RWPE1 (cell line): ENCODE data around the gene USF1.
A peak's percentile ranks its signal among the peaks of the same experiment; 100 is the strongest.

ENCODE experiments used
- CTCF ChIA-PET: fragments of 350-600 bp; sonication (Branson Sonifier 250); formaldehyde crosslinking; extraction: SDS; loops from one replicate; lab custom pipeline; 2021; lab: Yijun Ruan, JAX
- POLR2A ChIA-PET: fragments of 400-600 bp; formaldehyde crosslinking; extraction: SDS; loops from one replicate; lab custom pipeline; 2020; ENCODE audit warnings: antibody characterized with exemption; ENCODE audit not compliant: low non-redundant PET; lab: Yijun Ruan, JAX
- DNase-seq: peaks from one replicate; pipeline ENCODE4 v3.0.0; 2012; ENCODE audit warnings: low spot score
- H3K27ac ChIP-seq: fragments of 450-650 bp; 2 replicates; pipeline ENCODE4 v1.5.1; 2017
- CTCF ChIP-seq: fragments of 450-650 bp; conservative IDR thresholded peaks from 2 replicates; pipeline ENCODE4 v1.5.1; 2017; ENCODE audit warnings: low read depth, mild to moderate bottlenecking

USF1 gene

GRCh38 chr1:161081519-161081918 lies 35.7 kb upstream of the USF1 start:
- CTCF ChIA-PET, result interaction anchor here (1.8 kb wide), 1 partner anchor 16 kb away, joined by 4 read pairs; no protein-coding TSS in a partner anchor
- H3K27ac ChIP-seq, result peak overlapping the region; percentile 80
- no peak for DNase-seq
- TF ChIP-seq CTCF, result no peak
- POLR2A ChIA-PET, result no interaction called here

GRCh38 chr1:161080441-161081405 lies 34.9 kb upstream of the USF1 start:
- DNase-seq, result no peak
- peak overlapping the region; percentile 80 for H3K27ac ChIP-seq
- no peak for TF ChIP-seq CTCF
- POLR2A ChIA-PET, result no interaction called here
- CTCF ChIA-PET, result interaction anchor here (0.5 to 1.8 kb wide), 3 partner anchors 17 to 177 kb away, joined by 3 to 4 read pairs (median 3); no protein-coding TSS in a partner anchor

DNA sequence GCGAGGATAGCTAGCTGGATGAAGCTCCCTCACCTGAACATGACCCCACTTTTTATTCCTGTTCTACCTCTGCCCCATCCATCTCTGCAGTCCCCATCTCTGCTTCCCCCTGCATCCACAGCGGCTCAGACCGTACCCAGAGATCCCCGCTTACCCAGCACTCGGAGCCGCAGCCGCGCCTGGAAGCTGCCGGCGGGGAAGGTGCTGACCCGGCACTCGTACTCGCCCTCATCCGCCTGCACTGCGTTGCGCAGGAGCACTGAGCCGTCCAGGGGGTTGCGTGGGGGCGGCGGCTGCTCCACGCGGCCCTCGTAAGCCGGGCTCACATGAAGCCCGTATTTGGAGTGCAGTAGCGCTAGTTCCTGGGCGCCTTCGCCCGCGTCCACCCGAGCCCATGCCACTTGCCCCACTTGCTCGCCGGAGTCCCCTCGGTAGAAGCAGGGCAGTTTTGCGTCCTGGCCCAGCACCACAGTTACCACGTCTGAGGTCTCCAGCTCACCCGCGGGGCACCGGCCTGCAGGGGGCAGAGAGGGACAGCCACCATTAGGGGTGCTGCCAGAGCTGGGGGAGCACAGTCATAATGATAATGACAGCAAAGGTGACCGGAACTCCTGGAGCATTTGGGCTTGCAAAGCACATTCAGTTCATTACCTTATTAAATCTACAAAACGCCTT lies 33.8 kb upstream of the USF1 start:
- ChIA-PET CTCF (interaction anchor here (1.0 kb wide), 1 partner anchor 176 kb away, joined by 3 read pairs; no protein-coding TSS in a partner anchor), POLR2A (no interaction called here)
- no peak for TF ChIP-seq CTCF
- DNase-seq, result no peak
- no peak overlapping the region for H3K27ac ChIP-seq

DNA sequence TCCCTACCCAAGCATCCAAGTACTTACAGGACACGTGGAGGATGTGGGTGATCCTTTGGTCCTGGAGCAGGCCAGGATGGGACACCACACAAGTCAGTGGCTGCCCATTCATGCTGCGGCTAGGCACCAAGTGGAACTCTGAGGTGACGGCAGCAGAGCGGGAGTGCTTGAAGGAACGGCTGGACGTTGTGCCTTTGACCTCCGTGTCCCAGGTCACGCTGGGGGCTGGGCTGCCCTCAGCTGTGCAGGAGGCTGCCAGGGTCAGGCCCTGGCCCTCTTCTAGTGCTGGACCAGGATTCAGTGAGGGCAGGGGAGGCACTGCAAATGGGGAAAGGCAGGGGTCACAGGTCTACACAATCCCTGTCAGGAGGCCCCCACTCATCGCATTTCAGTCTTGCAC lies 31.6 kb upstream of the USF1 start:
- CTCF ChIA-PET, result no interaction called here
- DNase-seq, result no peak
- no peak overlapping the region for H3K27ac ChIP-seq
- TF ChIP-seq CTCF, result no peak
- POLR2A ChIA-PET, result no interaction called here

GRCh38 chr1:161076410-161076809 lies 30.6 kb upstream of the USF1 start:
- ChIA-PET CTCF (interaction anchor here (0.6 to 1.2 kb wide), 3 partner anchors 9 to 74 kb away, joined by 3 to 5 read pairs (median 3); partner anchors contain the start of gene USF1), POLR2A (no interaction called here)
- no peak for TF ChIP-seq CTCF
- H3K27ac ChIP-seq, result peak overlapping the region; percentile 17; the same call in 1 of the 2 replicates
- DNase-seq, result no peak

- POLR2A ChIA-PET, result no interaction called here
- peak overlapping the region; percentile 77 for H3K27ac ChIP-seq
Observed at GRCh38 chr1:161074676-161075368, 29.0 kb upstream of the USF1 start.

More at GRCh38 chr1:161074676-161075368, 29.0 kb upstream of the USF1 start:
- no peak for TF ChIP-seq CTCF
- DNase-seq, result peak; percentile 98
- CTCF ChIA-PET, result interaction anchor here (0.6 to 6.8 kb wide), 8 partner anchors 14 to 1012 kb away, joined by 3 to 75 read pairs (median 4); partner anchors contain the start of genes KLHDC9, NECTIN4 and USF1
